T-cell (primary cell): Measurements from ENCODE around the gene SSPN. TPM values are rescaled to one million over a fixed set of nuclear protein-coding genes. Genes with fewer than 3 reads are reported as not detected.

Experiments used
- ATAC-seq, 4 experiments: fragments of 200-7000 bp in 3 of 4; fragments of 150-1000 bp in 1 of 4; cut with Tn5 transposase; replicated peaks in 1 of 4; 1 replicate in 3 of 4; 2 replicates in 1 of 4; pipeline ENCODE4 v1.10.0; 2021; ENCODE audit warnings: moderate library complexity in 3 of 4, mild to moderate bottlenecking in 2 of 4, moderate number of reproducible peaks in 1 of 4
- CTCF ChIA-PET, 2 donors: fragments of 300-600 bp; sonication (Branson Sonifier 250); formaldehyde crosslinking; loops; one replicate each; lab custom pipeline; 2022; ENCODE audit warnings: antibody characterized with exemption in 2 of 2; lab: Charles Lee
- POLR2A ChIA-PET, 2 donors: fragments of 300-600 bp; sonication (Branson Sonifier 250); formaldehyde crosslinking; loops; one replicate each; lab custom pipeline; 2022; ENCODE audit warnings: antibody characterized with exemption in 2 of 2; lab: Charles Lee
- DNase-seq, 35 experiments: peaks; one replicate each; pipeline versions ENCODE4 v3.0.0 to v3.0.0-alpha.2; 2013 to 2023
- H3K27ac ChIP-seq: one replicate; pipeline ENCODE4 v1.5.1; 2013; ENCODE audit warnings: low read length
- H3K27me3 ChIP-seq, 2 experiments: replicated peaks in 1 of 2; 1 replicate in 1 of 2; 2 replicates in 1 of 2; pipeline versions ENCODE4 v1.6.1 to v1.7.0; 2013; ENCODE audit warnings: low read length in 1 of 2, mixed read lengths in 1 of 2; ENCODE audit not compliant: control insufficient read depth in 2 of 2, insufficient read depth in 2 of 2; ENCODE audit errors: extremely low read depth in 1 of 2
- H3K36me3 ChIP-seq, 2 donors: 1 replicate in 1 of 2; 2 replicates in 1 of 2; pipeline versions ENCODE4 v1.6.1 to v1.7.0; 2013; ENCODE audit warnings: low read length in 1 of 2; ENCODE audit not compliant: control insufficient read depth in 2 of 2, insufficient read depth in 1 of 2; ENCODE audit errors: extremely low read depth in 1 of 2
- H3K4me1 ChIP-seq, 2 experiments: 1 replicate in 1 of 2; 2 replicates in 1 of 2; pipeline versions ENCODE4 v1.6.1 to v1.7.0; 2013; ENCODE audit warnings: low read length in 2 of 2, mixed read lengths in 1 of 2; ENCODE audit not compliant: insufficient read depth in 2 of 2, control insufficient read depth in 1 of 2; ENCODE audit errors: extremely low read depth in 1 of 2
- H3K4me3 ChIP-seq, 2 donors: 1 replicate in 1 of 2; 2 replicates in 1 of 2; pipeline versions ENCODE4 v1.5.1 to v1.7.0; 2013; ENCODE audit warnings: mild to moderate bottlenecking in 2 of 2, low read length in 1 of 2, moderate library complexity in 1 of 2; ENCODE audit not compliant: control insufficient read depth in 1 of 2; ENCODE audit errors: extremely low read depth in 1 of 2
- H3K9me3 ChIP-seq: 2 replicates; pipeline ENCODE4 v1.7.0; 2013
- H3K27ac Mint-ChIP-seq, 2 donors: one replicate each; pipeline ENCODE4 v1.8.0; 2020 to 2021; ENCODE audit warnings: mild to moderate bottlenecking in 2 of 2, mixed read lengths in 2 of 2
- H3K27me3 Mint-ChIP-seq, 2 donors: one replicate each; pipeline ENCODE4 v1.8.0; 2021 to 2022; ENCODE audit warnings: mixed read lengths in 2 of 2
- H3K36me3 Mint-ChIP-seq: one replicate; pipeline ENCODE4 v1.8.0; 2021; ENCODE audit warnings: mixed read lengths
- H3K4me1 Mint-ChIP-seq, 3 donors: one replicate each; pipeline ENCODE4 v1.8.0; 2020 to 2022; ENCODE audit warnings: mixed read lengths in 3 of 3, mild to moderate bottlenecking in 1 of 3
- H3K4me3 Mint-ChIP-seq, 3 donors: one replicate each; pipeline ENCODE4 v1.8.0; 2020 to 2022; ENCODE audit warnings: mild to moderate bottlenecking in 3 of 3, mixed read lengths in 3 of 3, moderate library complexity in 3 of 3
- H3K9me3 Mint-ChIP-seq, 3 donors: one replicate each; pipeline ENCODE4 v1.8.0; 2020 to 2022; ENCODE audit warnings: mixed read lengths in 3 of 3
- WGBS: methylation state at CpG from one replicate; pipeline ENCODE4 v1.1.5; 2013; ENCODE audit warnings: missing lambda C conversion rate; ENCODE audit not compliant: insufficient coverage; 5-methylcytosine and 5-hydroxymethylcytosine counted together
- total RNA-seq, 35 experiments: library from RNA in 6 of 35; stranded (reverse) in 6 of 35; fragments of 120-200 nt in 1 of 35; gene quantifications; one replicate each; pipeline versions ENCODE4 v1.2.1 to v1.2.4 and lab custom pipeline; 2013 to 2026

The SSPN gene
- total RNA-seq, 5 donors from 2014 or later (not counting 1 experiment from before 2014, with no cell fraction given): 0.06 to 0.33 (median 0.15) TPM

DNA sequence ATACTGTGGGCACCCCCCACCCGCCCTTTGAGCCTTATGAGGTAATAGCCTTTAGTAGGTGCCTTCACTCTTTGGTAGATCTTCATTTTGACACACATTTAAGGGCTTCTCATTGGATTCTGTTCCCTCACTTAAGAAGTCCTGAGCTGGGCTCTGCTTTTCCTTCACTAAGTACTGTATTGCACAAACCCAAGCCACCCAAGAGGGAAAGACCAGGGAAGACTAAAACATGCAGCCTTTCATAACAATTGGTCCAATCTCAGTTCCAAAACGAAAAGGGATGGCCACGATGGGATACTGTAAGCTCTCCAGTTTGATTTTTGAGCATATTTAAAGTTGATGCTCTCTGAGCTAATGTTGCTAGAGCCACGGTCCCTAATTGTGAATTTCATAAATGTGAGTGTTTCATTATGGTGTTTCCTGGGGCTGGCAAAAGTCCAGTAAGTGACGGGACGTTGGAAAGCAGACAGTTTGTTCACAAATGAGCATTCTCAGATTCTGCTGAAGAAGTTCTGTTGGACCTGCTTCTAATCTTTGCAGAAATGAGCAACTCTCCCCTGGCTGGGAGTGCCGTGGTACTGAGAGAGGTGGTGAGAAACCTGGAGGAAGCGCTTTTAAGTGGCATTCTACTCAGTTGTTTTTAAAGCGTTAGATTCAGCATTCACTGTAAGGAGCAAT, 9.4 kb downstream of the SSPN start:
- H3K36me3 Mint-ChIP-seq: no peaks in the 10 kb centered on the region
- ATAC-seq (no peak), DNase-seq (no peak)
- Histone ChIP-seq H3K4me3 (no peak overlapping the region), H3K36me3 (no peaks in the 10 kb centered on the region), H3K27me3 (no peaks in the 10 kb centered on the region), H3K4me1 (no peaks in the 10 kb centered on the region), H3K9me3 (no peaks in the 10 kb centered on the region), H3K27ac (no peak overlapping the region)
- ChIA-PET POLR2A (no interaction called here), CTCF (interaction anchor here in 1 of 2 donors (0.5 to 0.6 kb wide), 3 partner anchors 15 to 25 kb away, joined by 4 to 6 read pairs (median 5); no protein-coding TSS in a partner anchor)
- no peak overlapping the region for H3K4me3 Mint-ChIP-seq
- peaks cover 7 to 14% of the 10 kb centered on the region in 2 donors for H3K27me3 Mint-ChIP-seq
- WGBS: 69% methylated on average over 5 of the region's 9 CpGs
- no peaks in the 10 kb centered on the region for H3K4me1 Mint-ChIP-seq
- H3K9me3 Mint-ChIP-seq: no peaks in the 10 kb centered on the region
- H3K27ac Mint-ChIP-seq: no peak overlapping the region

DNA sequence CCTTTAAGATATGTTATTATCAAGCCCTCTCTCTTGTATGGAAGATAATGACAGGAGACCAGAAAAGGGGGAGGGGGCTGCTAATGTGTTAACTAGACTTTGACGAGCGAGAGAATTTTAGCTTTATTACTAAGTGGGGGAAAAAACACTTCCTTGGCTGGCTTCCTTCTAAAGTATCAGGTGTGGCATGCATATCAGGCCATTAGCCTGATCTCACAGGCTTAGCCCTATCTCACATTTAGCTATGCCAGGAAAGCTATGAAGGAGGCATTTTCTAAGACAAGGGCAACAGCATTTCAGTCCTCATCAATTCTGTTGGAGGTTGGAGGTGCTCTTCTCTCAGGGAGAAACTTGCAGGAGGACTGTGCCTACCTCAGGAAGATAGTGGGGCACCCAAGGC, 9.9 kb downstream of the SSPN start:
- H3K4me3 ChIP-seq: no peak overlapping the region
- H3K27ac ChIP-seq: no peak overlapping the region
- H3K4me3 Mint-ChIP-seq: no peak overlapping the region
- H3K9me3 ChIP-seq: no peaks in the 10 kb centered on the region
- H3K4me1 ChIP-seq: no peaks in the 10 kb centered on the region
- DNase-seq (no peak), ATAC-seq (no peak)
- H3K36me3 Mint-ChIP-seq: no peaks in the 10 kb centered on the region
- ChIA-PET CTCF (interaction anchor here in 1 of 2 donors (0.6 kb wide), 1 partner anchor 26 kb away, joined by 4 read pairs; no protein-coding TSS in a partner anchor), POLR2A (no interaction called here)
- H3K27ac Mint-ChIP-seq: no peak overlapping the region
- no peaks in the 10 kb centered on the region for H3K36me3 ChIP-seq
- no peaks in the 10 kb centered on the region for H3K27me3 ChIP-seq
- H3K4me1 Mint-ChIP-seq: no peaks in the 10 kb centered on the region
- H3K9me3 Mint-ChIP-seq: no peaks in the 10 kb centered on the region
- peaks cover 7 to 10% of the 10 kb centered on the region in 2 donors for H3K27me3 Mint-ChIP-seq
- WGBS: no CpG with 5 or more reads among the region's 2 CpGs

DNA sequence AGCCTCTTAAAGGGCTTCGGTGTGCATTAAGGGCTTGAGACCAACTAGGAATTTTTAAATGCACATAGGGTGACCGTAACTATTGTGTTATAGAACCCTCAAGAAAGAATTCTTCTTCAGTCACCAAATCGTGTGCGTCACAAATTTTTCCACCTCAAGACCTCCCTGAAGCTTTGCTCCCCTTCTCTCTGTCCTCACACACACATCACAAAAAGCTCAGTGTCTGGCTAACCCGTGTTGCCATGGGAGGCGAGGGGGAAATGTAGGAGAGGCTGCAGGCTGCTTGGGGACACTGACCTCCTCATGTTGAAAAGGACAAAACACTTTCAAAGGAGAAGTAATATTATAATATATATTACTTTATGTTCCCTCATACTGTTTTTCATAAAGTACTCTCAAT, 10.6 kb downstream of the SSPN start:
- ATAC-seq (no peak), DNase-seq (no peak)
- ChIA-PET POLR2A (no interaction called here), CTCF (no interaction called here)
- no peaks in the 10 kb centered on the region for H3K4me1 Mint-ChIP-seq
- no peak overlapping the region for H3K4me3 Mint-ChIP-seq
- H3K4me3 ChIP-seq: no peak overlapping the region
- no peaks in the 10 kb centered on the region for H3K9me3 Mint-ChIP-seq
- no peaks in the 10 kb centered on the region for H3K27me3 ChIP-seq
- H3K27ac Mint-ChIP-seq: no peak overlapping the region
- no peak overlapping the region for H3K27ac ChIP-seq
- no peaks in the 10 kb centered on the region for H3K9me3 ChIP-seq
- no peaks in the 10 kb centered on the region for H3K36me3 ChIP-seq
- no peaks in the 10 kb centered on the region for H3K36me3 Mint-ChIP-seq
- peaks cover 7 to 10% of the 10 kb centered on the region in 2 donors for H3K27me3 Mint-ChIP-seq
- no peaks in the 10 kb centered on the region for H3K4me1 ChIP-seq
- no CpG with 5 or more reads among the region's 6 CpGs for WGBS

GRCh38 chr12:26211331-26211730, 16.0 kb downstream of the SSPN start:
- WGBS: no CpG with 5 or more reads among the region's 1 CpG
- POLR2A ChIA-PET: no interaction called here
- ATAC-seq: no peak
- no peaks in the 10 kb centered on the region for H3K27me3 ChIP-seq
- H3K36me3 ChIP-seq: no peaks in the 10 kb centered on the region
- Mint-ChIP-seq H3K36me3 (no peaks in the 10 kb centered on the region), H3K4me1 (no peaks in the 10 kb centered on the region), H3K27ac (no peak overlapping the region), H3K27me3 (peaks cover 11 to 22% of the 10 kb centered on the region in 2 donors), H3K4me3 (no peak overlapping the region), H3K9me3 (peaks cover 0 to 5% (median 0%) of the 10 kb centered on the region in 3 donors)
- no peaks in the 10 kb centered on the region for H3K4me1 ChIP-seq
- no peak for DNase-seq
- H3K27ac ChIP-seq: no peak overlapping the region
- H3K9me3 ChIP-seq: no peaks in the 10 kb centered on the region
- CTCF ChIA-PET: no interaction called here
- no peak overlapping the region for H3K4me3 ChIP-seq

- Mint-ChIP-seq H3K4me1 (no peaks in the 10 kb centered on the region), H3K36me3 (no peaks in the 10 kb centered on the region), H3K4me3 (no peak overlapping the region), H3K27ac (no peak overlapping the region), H3K9me3 (peaks cover 0 to 5% (median 0%) of the 10 kb centered on the region in 3 donors), H3K27me3 (peaks cover 11 to 22% of the 10 kb centered on the region in 2 donors)
- DNase-seq (no peak), ATAC-seq (no peak)
- no peak overlapping the region for H3K27ac ChIP-seq
- no peaks in the 10 kb centered on the region for H3K4me1 ChIP-seq
- H3K36me3 ChIP-seq: no peaks in the 10 kb centered on the region
- POLR2A ChIA-PET: interaction anchor here (0.6 to 0.7 kb wide), 2 partner anchors 12 to 223 kb away, joined by 3 to 7 read pairs; no protein-coding TSS in a partner anchor
- H3K27me3 ChIP-seq: no peaks in the 10 kb centered on the region
- CTCF ChIA-PET: no interaction called here
- H3K4me3 ChIP-seq: no peak overlapping the region
- H3K9me3 ChIP-seq: no peaks in the 10 kb centered on the region
- WGBS: no CpG with 5 or more reads among the region's 5 CpGs
Observed at GRCh38 chr12:26212396-26212795, 17.0 kb downstream of the SSPN start.

DNA sequence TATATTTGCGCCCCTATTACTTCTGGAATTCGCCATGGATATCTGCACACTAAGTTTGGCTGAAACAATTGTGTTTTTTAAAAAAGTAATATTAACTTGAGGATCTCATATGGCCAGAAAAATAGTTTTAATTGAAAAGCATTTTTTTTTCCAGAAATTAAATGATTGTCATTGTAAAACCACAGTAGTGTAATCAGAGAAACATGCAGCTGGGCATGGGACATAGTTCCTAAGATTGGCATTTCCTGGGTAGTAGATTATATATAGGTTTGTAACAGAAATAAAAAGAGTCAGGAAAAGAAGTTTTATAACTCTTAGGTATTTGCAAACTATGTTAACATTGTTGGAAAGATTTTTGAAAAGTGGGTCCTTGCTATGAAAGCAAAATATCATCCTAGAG, 17.6 kb downstream of the SSPN start:
- no peaks in the 10 kb centered on the region for H3K4me1 ChIP-seq
- Mint-ChIP-seq H3K4me3 (no peak overlapping the region), H3K9me3 (peaks cover 0 to 5% (median 0%) of the 10 kb centered on the region in 3 donors), H3K36me3 (no peaks in the 10 kb centered on the region), H3K4me1 (no peaks in the 10 kb centered on the region), H3K27me3 (peaks cover 11 to 22% of the 10 kb centered on the region in 2 donors), H3K27ac (no peak overlapping the region)
- ATAC-seq (no peak), DNase-seq (no peak)
- H3K36me3 ChIP-seq: no peaks in the 10 kb centered on the region
- H3K9me3 ChIP-seq: no peaks in the 10 kb centered on the region
- H3K27ac ChIP-seq: no peak overlapping the region
- no CpG with 5 or more reads among the region's 2 CpGs for WGBS
- POLR2A ChIA-PET: no interaction called here
- CTCF ChIA-PET: no interaction called here
- no peaks in the 10 kb centered on the region for H3K27me3 ChIP-seq
- H3K4me3 ChIP-seq: no peak overlapping the region
